HG02798 (cell line): ENCODE results near the gene SH3BGRL3.
A peak's percentile ranks its signal among the peaks of the same experiment; 100 is the strongest.
"Not testable (repeated sequence)": the region's sequence is repeated elsewhere in the genome, so short reads cannot be mapped to it uniquely, and the experiment has no call there.

Experiments used
- ATAC-seq: cut with Tn5 transposase; IDR thresholded peaks from one replicate; pipeline ENCODE4 v1.9.1; 2021; ENCODE audit warnings: mild to moderate bottlenecking; ENCODE audit not compliant: unreplicated experiment, poor library complexity

Gene SH3BGRL3

DNA sequence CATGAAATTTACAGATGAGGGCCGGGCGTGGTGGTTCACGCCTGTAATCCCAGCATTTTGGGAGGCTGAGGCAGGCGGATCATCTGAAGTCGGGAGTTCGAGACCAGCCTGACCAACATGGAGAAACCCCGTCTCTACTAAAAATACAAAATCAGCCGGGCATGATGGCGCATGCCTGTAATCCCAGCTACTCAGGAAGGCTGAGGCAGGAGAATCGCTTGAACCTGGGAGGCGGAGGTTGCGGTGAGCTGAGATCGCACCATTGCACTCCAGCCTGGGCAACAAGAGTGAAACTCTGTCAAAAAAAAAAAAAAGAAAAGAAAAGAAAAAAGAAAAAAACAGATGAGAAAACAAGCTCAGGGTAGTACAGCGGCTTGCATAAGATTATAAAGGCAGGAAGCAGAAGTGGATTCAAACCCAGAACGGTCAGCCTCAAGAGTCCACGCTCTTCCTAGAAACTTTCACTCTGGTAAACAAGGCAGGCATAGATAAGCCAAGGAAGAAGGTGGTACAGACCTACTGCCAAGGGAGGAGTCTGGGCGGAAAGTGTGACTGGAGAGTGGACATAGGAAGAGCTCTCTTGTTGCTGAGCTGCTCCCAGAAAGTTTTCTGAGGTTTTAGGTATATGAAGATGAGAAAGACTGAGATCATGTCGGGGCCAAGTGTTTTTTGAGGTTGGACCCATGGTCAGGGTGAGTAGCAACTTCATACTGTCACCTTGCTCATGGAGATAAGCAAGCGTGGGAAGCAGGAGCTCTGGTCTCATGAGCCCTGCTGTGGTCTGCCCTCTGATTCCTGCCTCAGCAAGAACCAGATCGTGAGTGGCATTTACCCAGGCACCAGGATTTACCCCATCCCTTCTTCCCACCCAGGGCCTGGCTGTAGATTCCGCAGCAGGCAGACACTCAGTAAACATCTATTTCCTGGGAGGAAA is 28.3 kb downstream of the SH3BGRL3 start:
- ATAC-seq: not testable (repeated sequence)

DNA sequence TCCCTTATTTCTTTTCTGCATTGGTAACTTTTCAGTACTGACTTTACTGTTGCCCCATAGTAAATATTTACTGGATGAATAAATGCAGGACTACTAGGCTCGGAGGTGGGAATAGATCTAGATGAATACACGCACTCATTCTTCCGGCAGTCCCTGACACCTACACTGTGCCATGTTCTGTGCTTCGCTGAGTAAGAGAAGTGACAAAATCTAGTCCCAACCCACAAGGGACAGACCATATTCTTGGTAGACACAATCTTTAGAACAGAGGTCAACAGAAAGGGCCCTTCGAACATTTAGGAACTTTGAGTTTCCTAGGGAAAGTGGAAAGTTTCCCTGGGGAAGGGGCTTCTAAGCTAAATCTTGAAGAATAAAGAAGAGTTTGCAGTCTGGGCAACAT is 34.6 kb downstream of the SH3BGRL3 start:
- no peak for ATAC-seq

GRCh38 chr1:26315874-26316850 is 36.3 kb downstream of the SH3BGRL3 start:
- no peak for ATAC-seq

DNA sequence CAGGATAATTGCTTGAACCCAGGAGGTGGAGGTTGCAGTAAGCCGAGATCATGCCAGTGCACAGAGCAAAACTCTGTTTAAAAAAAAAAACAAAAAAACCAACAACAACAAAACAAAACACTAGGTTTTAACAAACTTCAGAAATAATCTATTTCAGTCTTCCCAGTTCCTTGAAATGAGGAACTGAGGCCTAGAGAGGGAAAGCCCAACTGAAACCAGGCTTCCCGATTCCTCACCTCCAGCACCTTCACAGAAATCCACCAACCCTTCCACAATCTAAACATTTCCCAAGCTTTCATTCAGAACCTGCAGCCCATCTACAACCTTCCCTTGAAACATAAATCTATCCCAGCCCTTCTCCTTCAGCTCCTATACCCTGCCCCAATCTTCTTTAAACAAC is 37.3 kb downstream of the SH3BGRL3 start:
- no peak for ATAC-seq

- no peak for ATAC-seq
Measured at GRCh38 chr1:26317612-26318337, 37.9 kb downstream of the SH3BGRL3 start, which contains the start of gene CD52. Gene CD52, plus strand, starts transcription at chr1:26317958. Its CDS starts 60 bp downstream, at chr1:26318018.

- no peak for ATAC-seq
Measured at GRCh38 chr1:26318338-26319064, 38.6 kb downstream of the SH3BGRL3 start.

DNA sequence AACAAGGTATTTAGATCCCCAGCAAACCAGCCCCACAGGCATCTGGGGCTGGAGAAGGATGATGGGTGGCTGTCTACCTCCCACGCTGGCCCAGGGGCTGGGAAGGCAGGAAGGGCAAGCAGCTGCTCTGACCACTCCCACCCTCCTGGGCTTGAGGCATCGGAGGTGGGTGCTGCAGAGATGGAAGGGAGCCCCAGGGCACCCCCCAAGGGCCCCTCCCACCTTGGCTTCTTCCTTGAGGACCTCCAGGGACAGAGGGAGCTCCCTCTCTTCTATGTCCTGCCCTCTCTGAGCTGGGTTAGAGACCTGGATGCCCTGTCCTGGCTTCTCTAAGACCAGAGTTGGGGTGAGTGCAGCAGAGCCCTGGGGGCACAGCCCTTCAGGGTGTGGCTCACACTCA is 41.0 kb downstream of the SH3BGRL3 start:
- peak; percentile 5 for ATAC-seq

GRCh38 chr1:26321315-26322041 is 41.6 kb downstream of the SH3BGRL3 start:
- ATAC-seq: peak; percentile 36

DNA sequence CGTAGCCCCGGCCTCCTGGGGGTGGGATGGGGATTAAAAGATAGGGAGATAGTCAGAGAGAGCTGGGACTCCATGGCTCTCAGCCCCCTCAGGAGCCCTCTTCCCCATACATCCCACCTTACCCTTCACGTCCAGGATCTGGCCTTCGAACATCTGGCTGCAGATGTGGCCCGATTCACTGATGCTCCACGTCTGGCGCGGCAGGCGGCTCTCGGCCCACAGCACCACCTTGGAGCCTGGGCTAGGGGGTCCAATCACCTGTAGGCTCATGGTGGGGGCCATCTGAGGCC is 42.1 kb downstream of the SH3BGRL3 start:
- no peak for ATAC-seq

DNA sequence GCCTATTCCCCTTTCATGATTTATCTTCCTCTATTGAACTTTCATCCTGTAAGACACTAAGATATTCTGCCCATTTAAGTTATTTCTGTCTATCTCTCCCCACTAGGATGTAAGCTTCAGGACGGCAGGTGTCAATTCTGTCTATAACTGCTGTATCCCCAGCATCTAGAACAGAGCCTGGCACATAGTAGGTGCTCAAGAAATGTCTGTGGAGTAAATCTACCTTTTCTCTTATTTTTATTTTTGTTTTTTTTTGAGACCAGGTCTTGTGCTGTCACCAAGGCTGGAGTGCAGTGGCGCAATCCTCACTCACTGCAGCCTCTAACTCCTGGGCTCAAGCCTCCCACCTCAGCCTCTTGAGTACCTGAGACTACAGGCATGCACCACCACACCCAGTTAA is 43.5 kb downstream of the SH3BGRL3 start:
- no peak for ATAC-seq

DNA sequence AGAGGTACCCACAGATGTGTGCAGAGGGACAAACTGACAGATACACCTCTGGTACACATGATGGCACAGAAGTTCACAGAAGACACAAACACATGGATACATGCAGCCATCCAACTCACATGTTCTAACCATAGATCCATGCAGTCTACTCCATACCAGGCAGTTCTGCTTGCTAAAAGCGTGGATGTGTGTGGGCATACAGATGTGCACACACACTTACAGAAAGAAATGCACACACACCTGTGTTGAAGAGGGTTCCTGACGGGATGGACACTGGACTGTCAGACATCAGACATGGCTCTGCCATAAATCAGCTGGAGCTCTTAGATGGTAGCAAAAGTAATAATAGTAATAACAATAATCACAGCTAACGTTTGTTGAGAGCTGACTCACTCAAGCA is 44.7 kb downstream of the SH3BGRL3 start:
- no peak for ATAC-seq

- no peak for ATAC-seq
Measured at GRCh38 chr1:26327956-26328362, 48.1 kb downstream of the SH3BGRL3 start.

- no peak for ATAC-seq
Measured at GRCh38 chr1:26328597-26328996, 48.7 kb downstream of the SH3BGRL3 start.

- ATAC-seq: not testable (repeated sequence)
Measured at GRCh38 chr1:26329380-26329779, 49.5 kb downstream of the SH3BGRL3 start.

DNA sequence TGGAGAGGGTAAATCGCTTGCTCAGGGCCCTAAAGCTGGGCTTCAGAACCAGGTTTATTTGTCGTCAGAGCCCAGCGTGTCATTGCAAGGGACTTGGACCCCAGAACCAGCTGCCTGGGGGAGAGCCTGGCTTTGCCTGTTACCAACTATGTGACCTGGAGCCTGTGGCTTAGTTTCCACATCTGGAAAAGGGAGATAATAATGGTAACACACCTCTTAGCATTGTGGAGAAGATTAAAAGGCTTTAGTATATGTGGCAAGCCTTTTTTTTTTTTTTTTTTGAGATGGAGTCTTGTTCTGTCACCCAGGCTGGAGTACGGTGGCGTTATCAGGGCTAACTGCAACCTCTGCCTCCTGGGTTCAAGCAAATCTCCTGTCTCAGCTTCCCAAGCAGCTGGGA is 50.4 kb downstream of the SH3BGRL3 start:
- ATAC-seq: no peak
